Endodermal cell (in vitro differentiated cells): ENCODE data around the gene FUT2. TPM values are rescaled to one million over a fixed set of nuclear protein-coding genes. Genes with fewer than 3 reads are reported as not detected.

Experiments used
- DNase-seq: peaks from one replicate; pipeline ENCODE4 v3.0.0-alpha.2; 2017
- H3K27ac ChIP-seq: 2 replicates; pipeline ENCODE4 v1.5.1; 2013; ENCODE audit warnings: mild to moderate bottlenecking, low read depth, low read length, moderate library complexity
- H3K27me3 ChIP-seq: 2 replicates; pipeline ENCODE4 v1.6.1; 2013; ENCODE audit warnings: mild to moderate bottlenecking, low read length, moderate library complexity; ENCODE audit not compliant: insufficient read depth, control insufficient read depth, poor library complexity, severe bottlenecking
- H3K36me3 ChIP-seq: 2 replicates; pipeline ENCODE4 v1.7.0; 2013; ENCODE audit warnings: mild to moderate bottlenecking, low read length, moderate library complexity; ENCODE audit not compliant: control insufficient read depth, insufficient read depth
- H3K4me1 ChIP-seq: one replicate; pipeline ENCODE4 v1.7.0; 2013; ENCODE audit warnings: low read length; ENCODE audit not compliant: control insufficient read depth, insufficient read depth
- H3K4me3 ChIP-seq: 2 replicates; pipeline ENCODE4 v1.5.1; 2013; ENCODE audit warnings: mild to moderate bottlenecking, low read length, moderate library complexity
- H3K9ac ChIP-seq: 2 replicates; pipeline ENCODE4 v1.6.1; 2013; ENCODE audit warnings: mild to moderate bottlenecking, low read length, moderate library complexity; ENCODE audit not compliant: poor library complexity, severe bottlenecking; ENCODE audit errors: extremely low read depth
- H3K9me3 ChIP-seq: 2 replicates; pipeline ENCODE4 v1.6.1; 2013; ENCODE audit warnings: mild to moderate bottlenecking, low read length, moderate library complexity; ENCODE audit not compliant: control insufficient read depth
- H3K27ac Mint-ChIP-seq: 2 replicates; pipeline ENCODE4 v1.8.0; 2020; ENCODE audit warnings: mixed read lengths
- H3K27me3 Mint-ChIP-seq: 2 replicates; pipeline ENCODE4 v1.8.0; 2021; ENCODE audit warnings: mild to moderate bottlenecking, mixed read lengths; ENCODE audit not compliant: insufficient read depth
- H3K36me3 Mint-ChIP-seq: 2 replicates; pipeline ENCODE4 v1.8.0; 2020; ENCODE audit warnings: low read depth, mixed read lengths
- H3K4me1 Mint-ChIP-seq: 2 replicates; pipeline ENCODE4 v1.8.0; 2020; ENCODE audit warnings: mixed read lengths
- H3K4me3 Mint-ChIP-seq: 2 replicates; pipeline ENCODE4 v1.8.0; 2020; ENCODE audit warnings: mild to moderate bottlenecking, moderate library complexity, mixed read lengths
- H3K9me3 Mint-ChIP-seq: 2 replicates; pipeline ENCODE4 v1.8.0; 2020; ENCODE audit warnings: mild to moderate bottlenecking, mixed read lengths
- CTCF ChIP-seq: fragments of 200-600 bp; sonication (generic); conservative IDR thresholded peaks from 2 replicates; pipeline ENCODE4 v1.5.0; 2021; ENCODE audit warnings: antibody characterized with exemption, mild to moderate bottlenecking
- WGBS, 2 experiments: methylation state at CpG; one replicate each; pipeline versions ENCODE4 v1.1.5 to v1.1.7; 2013; ENCODE audit warnings: missing lambda C conversion rate in 2 of 2, mixed read lengths in 1 of 2; ENCODE audit not compliant: insufficient coverage in 1 of 2, insufficient read length in 1 of 2; 5-methylcytosine and 5-hydroxymethylcytosine counted together
- long read RNA-seq, 4 experiments: library from polyadenylated mRNA in 2 of 4; library from RNA in 1 of 4; library from capped mRNA in 1 of 4; stranded (forward) in 3 of 4; unstranded in 1 of 4; transcript quantifications; one replicate each; pipeline ENCODE4 v2.0.0, GENCODE V29; 2020 to 2021; ENCODE audit warnings: inconsistent platforms in 1 of 4
- polyA plus RNA-seq, 2 experiments: library from polyadenylated mRNA; stranded (reverse); fragments of 50-300 nt; gene quantifications; one replicate each; pipeline ENCODE4 v1.2.3, GENCODE V29; 2013
- total RNA-seq, 2 donors: library from RNA; stranded (reverse); fragmentation: NEBNext Ultra II Directional in 1 of 2; extraction: Animal tissue kit (Norgen Biotek cat#: 25700) in 1 of 2; gene quantifications; 2 replicates in 1 of 2; 3 replicates in 1 of 2; pipeline ENCODE4 v1.2.1, GENCODE V29; 2021

FUT2 gene
- total RNA-seq, result 10 to 100 TPM in 1 of 2 donors, 1 to 10 TPM in 1; 5.8 to 11.0 TPM
- 2.3 TPM for polyA plus RNA-seq (2013, experiment 1 of 2)
- 0.95 TPM for polyA plus RNA-seq (2013, experiment 2 of 2)
- long read RNA-seq, experiment 1, partial matches to known transcripts, result 0 of 1 reads
- long read RNA-seq, experiment 1, other reads (novel, unspliced or antisense), result 1 of 1 reads
- long read RNA-seq, experiment 2, partial matches to known transcripts, result 0 of 1 reads
- long read RNA-seq, experiment 2, other reads (novel, unspliced or antisense), result 1 of 1 reads
- long read RNA-seq, experiment 3, partial matches to known transcripts, result 0 of 4 reads
- long read RNA-seq, experiment 3, other reads (novel, unspliced or antisense), result 1 of 4 reads
- long read RNA-seq, experiment 4, partial matches to known transcripts, result 0 of 2 reads
- long read RNA-seq, experiment 4, other reads (novel, unspliced or antisense), result 1 of 2 reads

DNA sequence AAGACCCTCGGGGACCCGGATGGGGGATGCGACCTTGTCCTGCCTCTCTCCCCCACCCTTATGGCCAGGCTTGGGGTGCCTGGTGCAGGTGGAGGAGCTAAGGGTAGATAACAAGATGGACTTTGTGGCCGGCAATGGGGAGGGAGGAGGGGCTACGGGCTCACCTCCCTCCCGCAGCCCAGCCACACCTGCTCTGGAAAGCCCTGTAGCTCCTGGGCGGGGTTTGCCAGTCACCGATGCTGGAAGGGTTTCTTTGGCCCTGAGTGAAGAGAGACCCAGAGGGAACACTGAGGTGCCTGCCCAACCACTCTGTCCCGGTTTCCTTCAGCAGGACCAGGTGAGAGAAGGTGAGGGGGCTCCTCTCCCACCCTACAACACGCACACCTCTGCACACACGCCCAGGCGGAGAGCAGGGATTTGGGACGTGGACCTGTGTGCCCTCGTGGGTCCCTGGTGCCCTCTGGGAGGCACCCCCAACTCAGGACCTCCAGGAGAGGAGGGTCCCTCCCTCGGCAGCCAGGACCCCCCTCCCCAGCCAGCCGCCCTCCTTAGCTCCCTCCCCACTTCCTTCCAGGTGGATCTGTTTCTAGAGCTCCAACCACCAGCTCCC lies at the start of gene FUT2:
TSS of gene FUT2 (plus strand) at position 229 of the 610 bp plus-strand sequence. CDS start 6,986 bp downstream, outside the sequence.
- H3K9me3 ChIP-seq, result peaks cover 5% of the 10 kb centered on the region
- Mint-ChIP-seq H3K9me3 (peaks cover 2% of the 10 kb centered on the region), H3K4me1 (peaks cover 4% of the 10 kb centered on the region), H3K27ac (peak within 1 kb of the TSS; percentile 94), H3K27me3 (peaks cover 3% of the 10 kb centered on the region), H3K36me3 (peaks cover 10% of the 10 kb centered on the region), H3K4me3 (peak within 1 kb of the TSS; percentile 92)
- H3K4me3 ChIP-seq, result peak within 1 kb of the TSS; percentile 84
- no peak within 1 kb of the TSS for H3K27ac ChIP-seq
- peak within 1 kb of the TSS; percentile 29 for H3K9ac ChIP-seq
- no peaks in the 10 kb centered on the region for H3K36me3 ChIP-seq
- peak; percentile 89 for DNase-seq
- TF ChIP-seq CTCF, result no peak
- H3K27me3 ChIP-seq, result no peaks in the 10 kb centered on the region
- H3K4me1 ChIP-seq, result no peaks in the 10 kb centered on the region
- 7 to 19% methylated on average over 3 to 15 of the region's 16 CpGs for WGBS, 2 experiments

DNA sequence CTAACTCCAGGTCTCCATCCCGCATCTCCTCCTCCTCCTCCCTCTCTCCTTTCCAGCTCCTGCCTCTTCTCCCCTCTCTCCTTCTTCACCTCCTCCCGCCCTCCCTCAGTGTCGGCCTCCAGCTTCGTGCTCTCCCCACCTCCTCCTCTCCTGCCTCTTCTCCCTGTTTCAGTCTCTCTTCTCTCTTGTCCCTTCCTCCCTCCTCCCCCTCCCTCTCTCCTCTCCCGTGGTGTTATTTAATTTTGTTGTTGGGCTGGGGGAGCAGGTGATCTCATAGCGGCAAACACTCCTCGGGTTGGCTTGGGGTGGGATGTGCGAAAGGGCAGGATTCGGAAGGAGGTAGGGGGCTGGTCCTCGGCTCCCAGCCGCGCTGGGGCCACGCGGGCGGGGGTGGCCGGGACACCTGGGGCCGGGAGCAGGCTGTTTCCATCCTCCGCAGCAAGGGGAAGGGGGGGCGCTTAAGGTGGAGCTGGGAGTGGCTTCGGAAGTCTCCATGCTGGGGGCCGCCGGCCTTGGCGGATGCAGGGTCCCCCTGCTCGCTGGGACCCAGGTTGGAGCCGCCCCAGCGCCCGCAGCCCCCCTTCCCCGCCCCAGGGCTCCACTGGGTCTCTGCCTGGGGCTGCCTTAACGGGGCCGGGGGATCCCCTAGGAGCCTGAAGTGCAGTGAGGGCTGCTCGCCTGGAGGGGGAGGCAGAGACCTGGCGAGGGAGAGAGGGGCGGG lies 49.6 kb upstream of the FUT2 start, which contains the start of gene CA11:
TSS of gene CA11 (minus strand) at position 187 of the 721 bp plus-strand sequence. CDS start 555 bp downstream, outside the sequence.
- Mint-ChIP-seq H3K36me3 (peaks cover 14% of the 10 kb centered on the region), H3K9me3 (peaks cover 3% of the 10 kb centered on the region), H3K27me3 (peaks cover 2% of the 10 kb centered on the region), H3K27ac (peak within 1 kb of the TSS; percentile 87), H3K4me3 (peak within 1 kb of the TSS; percentile 76), H3K4me1 (peaks cover 7% of the 10 kb centered on the region)
- H3K36me3 ChIP-seq, result no peaks in the 10 kb centered on the region
- H3K27me3 ChIP-seq, result no peaks in the 10 kb centered on the region
- H3K27ac ChIP-seq, result peak within 1 kb of the TSS; percentile 58
- WGBS, 2 experiments, result 0% methylated on average over 13 to 32 of the region's 33 CpGs
- TF ChIP-seq CTCF, result peak; percentile 93
- H3K9ac ChIP-seq, result peak within 1 kb of the TSS; percentile 40
- no peaks in the 10 kb centered on the region for H3K9me3 ChIP-seq
- H3K4me1 ChIP-seq, result no peaks in the 10 kb centered on the region
- DNase-seq, result peak; percentile 98
- peak within 1 kb of the TSS; percentile 86 for H3K4me3 ChIP-seq

DNA sequence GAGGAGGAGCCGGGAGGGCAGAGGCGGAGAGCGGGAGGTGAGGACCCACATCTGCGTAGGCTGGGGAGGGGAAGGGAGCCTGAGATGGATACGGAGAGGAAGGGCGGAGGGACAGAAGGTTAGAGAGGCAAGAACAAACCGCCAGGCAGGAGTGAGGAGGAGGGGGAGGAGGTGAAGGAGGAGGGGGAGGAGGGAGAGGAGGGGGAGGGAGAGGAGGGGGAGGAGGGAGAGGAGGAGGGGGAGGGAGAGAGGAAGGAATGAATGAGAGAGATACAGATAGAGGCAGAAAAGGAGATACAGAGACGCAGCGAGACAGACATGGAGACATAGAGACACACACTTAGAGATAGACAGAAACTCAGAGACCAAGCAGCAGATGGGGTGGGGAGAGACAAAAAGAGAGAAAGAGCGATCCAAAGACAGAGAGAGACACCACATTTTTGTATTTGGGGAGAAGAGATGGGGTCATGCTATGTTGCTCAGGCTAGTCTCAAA lies 49.0 kb upstream of the FUT2 start:
- H3K9ac ChIP-seq, result no peak overlapping the region
- peaks cover 7% of the 10 kb centered on the region for H3K4me1 Mint-ChIP-seq
- no peaks in the 10 kb centered on the region for H3K4me1 ChIP-seq
- no peak for DNase-seq
- no peaks in the 10 kb centered on the region for H3K27me3 Mint-ChIP-seq
- peaks cover 4% of the 10 kb centered on the region for H3K9me3 Mint-ChIP-seq
- H3K27ac Mint-ChIP-seq, result no peak overlapping the region
- no peak for TF ChIP-seq CTCF
- H3K9me3 ChIP-seq, result no peaks in the 10 kb centered on the region
- no peak overlapping the region for H3K27ac ChIP-seq
- peak overlapping the region; percentile 76 for H3K4me3 Mint-ChIP-seq
- no peak overlapping the region for H3K4me3 ChIP-seq
- H3K36me3 ChIP-seq, result no peaks in the 10 kb centered on the region
- H3K36me3 Mint-ChIP-seq, result peaks cover 10% of the 10 kb centered on the region
- WGBS, 2 experiments, result 30 to 47% methylated on average over 3 to 8 of the region's 10 CpGs
- no peaks in the 10 kb centered on the region for H3K27me3 ChIP-seq
